Measurements from ENCODE around the gene ZNF684.
"Not testable (repeated sequence)": the region's sequence is repeated elsewhere in the genome, so short reads cannot be mapped to it uniquely, and the experiment has no call there.

GRCh38 chr1:40558241-40558640, 26.8 kb downstream of the ZNF684 start:
- TF ChIP-seq CTCF, POLR2A (IDR thresholded peaks at IDR 0.05): not testable (repeated sequence)
